Measurements from ENCODE around the gene HS6ST1.
A peak's percentile ranks its signal among the peaks of the same experiment; 100 is the strongest.

HS6ST1 gene

GRCh38 chr2:128354161-128354560 is 35.5 kb upstream of the HS6ST1 start:
- intact Hi-C loops (cut with DNase I): no loop called here
- DNase-seq: peak in 4 of 42 donors; percentile 8 to 32 (median 15)

- peak in 1 of 42 donors; percentile 29 for DNase-seq
- intact Hi-C loops (cut with DNase I): no loop called here
Observed at GRCh38 chr2:128350736-128351135, 32.1 kb upstream of the HS6ST1 start.

GRCh38 chr2:128348701-128349100 is 30.0 kb upstream of the HS6ST1 start:
- DNase-seq: peak in 3 of 42 donors; percentile 8 to 32 (median 31)

DNA sequence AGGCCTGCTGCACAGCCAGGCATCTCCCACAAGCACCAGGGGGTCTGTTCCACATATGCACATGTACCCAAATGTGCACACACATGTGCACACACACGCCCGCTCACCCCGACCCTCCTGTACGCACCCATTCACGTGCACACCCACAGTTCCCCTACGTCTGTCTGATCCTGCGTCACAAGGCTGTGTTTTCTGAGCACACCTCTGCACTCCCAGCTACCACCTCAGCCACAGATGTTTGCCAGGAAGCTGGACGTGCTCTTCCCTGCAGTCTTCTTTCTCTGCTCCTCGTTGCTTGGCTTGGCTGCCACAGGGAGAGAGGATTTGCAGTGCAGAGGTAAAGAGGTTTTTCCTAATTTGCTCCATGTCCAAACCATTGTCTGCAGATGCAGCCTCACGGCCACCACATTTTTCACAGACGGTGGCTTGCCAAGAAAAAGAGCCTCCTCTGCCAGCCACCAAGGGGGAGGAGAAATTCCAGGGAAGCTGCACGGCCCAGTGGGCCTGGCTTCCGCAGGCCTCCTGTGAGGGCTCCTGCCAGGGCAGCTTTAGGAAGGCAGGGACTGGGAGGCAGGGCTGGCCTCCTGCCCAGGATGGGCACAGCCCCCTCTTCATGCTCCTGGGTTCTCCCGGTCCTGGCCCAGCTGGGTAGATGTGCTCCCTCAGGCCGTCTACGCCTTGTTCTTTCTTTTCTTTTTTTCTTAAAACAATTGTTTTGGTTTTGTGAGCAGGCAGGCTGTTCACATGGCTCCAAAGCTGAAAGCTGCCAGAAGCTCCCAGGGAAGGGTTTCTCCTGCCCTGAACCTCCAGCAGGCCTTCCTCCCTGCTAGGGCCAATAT is 29.3 kb upstream of the HS6ST1 start:
- intact Hi-C loops (cut with DNase I): no loop called here
- peak in 40 of 42 donors; percentile 14 to 78 (median 56) for DNase-seq

More at GRCh38 chr2:128348701-128349100, 30.0 kb upstream of the HS6ST1 start:
- intact Hi-C loops (cut with DNase I): no loop called here

DNA sequence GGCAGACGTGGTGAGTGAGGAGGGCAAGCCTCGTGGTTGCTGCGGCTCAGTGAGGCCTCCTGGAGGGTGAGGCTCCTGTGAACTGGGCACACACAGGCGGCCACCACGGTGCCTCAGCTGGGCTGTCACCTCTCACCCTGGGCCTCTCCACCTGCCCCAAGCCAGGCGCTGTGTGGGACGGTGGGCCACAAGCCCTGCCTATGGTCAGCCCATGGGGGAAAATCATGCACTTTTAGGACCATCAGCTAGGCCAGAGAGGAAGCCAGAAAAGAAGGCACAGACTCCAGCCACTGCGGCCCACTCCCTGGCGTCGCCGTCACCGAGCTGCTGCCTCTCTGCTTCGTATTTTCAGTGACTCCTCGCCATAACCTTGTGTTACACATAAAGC is 28.5 kb upstream of the HS6ST1 start:
- DNase-seq: peak in 3 of 42 donors; percentile 15 to 31 (median 27)
- intact Hi-C loops (cut with DNase I): no loop called here

DNA sequence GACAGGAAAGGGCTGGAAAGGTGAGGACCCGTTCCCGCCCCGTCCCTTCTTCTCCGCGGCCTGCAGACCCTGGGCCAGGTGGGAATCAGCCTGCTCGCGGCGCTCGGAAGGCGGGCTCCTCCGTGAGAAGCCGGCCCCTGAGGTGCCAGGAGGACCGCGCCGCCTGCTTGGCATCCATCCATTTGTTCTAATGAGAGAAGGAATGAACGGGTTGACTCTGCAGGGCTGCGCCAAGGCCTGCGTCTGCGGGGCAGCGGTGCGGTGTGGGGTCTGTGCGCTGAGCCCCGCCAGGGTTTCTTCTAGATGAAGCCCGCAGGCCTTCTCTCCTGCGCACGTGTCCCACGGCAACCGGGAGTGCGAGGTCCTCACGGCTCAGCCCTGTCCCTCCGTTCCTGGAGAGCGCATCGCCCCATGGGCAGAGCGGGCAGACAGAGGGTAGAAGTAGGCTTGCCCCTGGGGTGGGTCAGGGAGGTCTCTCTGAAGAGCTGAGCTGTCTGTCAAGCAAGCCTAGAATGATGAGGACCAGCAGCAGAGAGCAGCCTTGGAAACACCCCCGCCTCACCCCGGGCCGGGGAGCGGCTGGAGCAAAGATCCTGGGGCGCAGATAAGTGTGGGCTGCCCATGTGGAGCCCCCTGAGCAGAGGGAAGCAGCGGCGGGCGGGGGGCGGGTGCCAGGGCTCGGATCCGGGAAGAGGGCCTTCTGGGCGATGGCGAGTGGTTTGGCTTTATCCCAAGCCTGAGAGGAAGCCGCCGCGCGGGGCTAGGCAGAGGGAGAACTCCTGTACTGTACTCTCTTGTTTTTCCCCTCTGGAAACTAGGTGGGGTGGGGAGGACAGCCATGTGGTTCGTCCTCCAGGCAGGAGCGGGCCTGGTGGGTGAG is 27.9 kb upstream of the HS6ST1 start:
- peak in 3 of 42 donors; percentile 9 to 35 (median 25) for DNase-seq
- intact Hi-C loops (cut with DNase I): no loop called here

DNA sequence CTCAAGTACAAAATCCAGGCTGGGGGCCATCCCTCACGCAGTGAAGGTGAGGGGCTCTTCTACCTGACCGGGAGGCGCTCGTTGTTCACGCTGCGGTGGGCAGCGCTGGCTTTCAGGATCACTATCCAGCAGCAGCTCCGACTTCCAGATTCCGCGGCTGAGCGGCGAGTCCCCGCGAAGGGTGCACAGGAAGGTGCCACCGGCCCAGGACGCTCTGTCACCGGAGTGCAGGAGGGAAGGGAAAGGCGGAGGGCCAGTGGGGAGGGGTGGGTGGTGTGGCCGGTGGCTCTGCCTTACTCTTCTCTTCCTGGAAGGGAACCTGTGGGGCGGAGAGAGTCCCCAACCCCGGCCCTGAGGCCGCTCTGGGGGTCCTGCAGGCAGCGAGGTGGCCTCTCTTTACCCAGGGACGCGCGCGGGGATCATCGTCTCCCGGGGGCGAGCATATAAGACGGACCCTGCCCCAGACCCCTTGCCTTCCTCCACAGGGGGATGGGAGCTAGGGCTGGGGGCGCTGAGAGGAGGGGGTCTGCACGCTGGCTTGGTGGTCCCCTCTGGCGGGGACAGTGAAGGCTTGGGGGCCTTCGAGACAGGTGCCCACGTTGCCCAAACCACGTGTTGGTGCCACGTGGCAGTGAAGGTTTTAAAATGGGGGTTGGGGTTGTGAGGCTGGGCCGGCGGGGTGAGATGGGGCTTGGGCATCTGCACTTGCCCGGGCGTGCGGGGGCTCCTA is 26.9 kb upstream of the HS6ST1 start:
- DNase-seq: peak in 2 of 42 donors; percentile 12 to 25
- intact Hi-C loops (cut with DNase I): no loop called here

- DNase-seq: peak in 1 of 42 donors; percentile 14
- intact Hi-C loops (cut with DNase I): no loop called here
Observed at GRCh38 chr2:128344101-128344500, 25.4 kb upstream of the HS6ST1 start.

DNA sequence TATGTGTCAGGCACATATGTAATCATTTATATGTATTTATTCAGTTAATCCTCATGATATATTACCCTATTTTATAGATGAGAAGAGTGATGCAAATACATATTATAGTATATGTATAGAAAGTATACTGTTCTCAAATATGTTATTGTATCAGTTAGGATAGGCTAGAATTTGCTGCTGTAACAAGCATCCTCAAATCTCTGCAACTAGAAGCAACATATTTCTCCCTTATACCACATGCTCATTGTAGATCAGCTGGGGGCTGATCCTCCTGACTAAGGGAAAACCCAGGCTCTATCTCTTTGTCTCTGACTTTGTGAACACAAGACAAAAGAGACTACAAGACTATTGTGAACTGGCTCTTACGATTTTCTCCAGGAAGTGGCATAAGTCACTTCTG is 24.8 kb upstream of the HS6ST1 start:
- DNase-seq: no peak
- intact Hi-C loops (cut with DNase I): no loop called here

GRCh38 chr2:128342550-128342949 is 23.9 kb upstream of the HS6ST1 start:
- intact Hi-C loops (cut with DNase I): no loop called here
- DNase-seq: peak in 1 of 42 donors; percentile 24

DNA sequence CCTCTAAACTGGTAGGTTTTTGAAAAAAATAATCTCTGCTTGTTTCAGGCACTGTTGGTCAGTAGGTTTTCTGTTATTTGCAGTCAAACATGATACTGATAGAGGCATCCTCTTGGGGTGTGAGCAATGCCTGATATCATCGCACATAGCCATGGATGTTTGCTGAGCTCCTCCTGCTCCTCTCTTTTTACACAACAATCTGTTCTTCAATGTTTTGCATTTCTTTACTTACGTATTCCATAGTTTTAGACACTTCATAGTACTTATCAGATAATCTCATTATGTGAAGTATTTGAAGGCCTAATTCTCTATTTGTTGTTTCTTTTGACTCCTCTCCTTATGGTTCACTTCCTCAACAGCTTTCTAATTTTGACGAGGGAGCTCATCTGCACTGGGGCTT is 23.0 kb upstream of the HS6ST1 start:
- no peak for DNase-seq
- intact Hi-C loops (cut with DNase I): no loop called here

- intact Hi-C loops (cut with DNase I): no loop called here
- no peak for DNase-seq
Observed at GRCh38 chr2:128332091-128332634, 13.5 kb upstream of the HS6ST1 start.

- intact Hi-C loops (cut with DNase I): no loop called here
- DNase-seq: no peak
Observed at GRCh38 chr2:128330583-128330982, 11.9 kb upstream of the HS6ST1 start.

DNA sequence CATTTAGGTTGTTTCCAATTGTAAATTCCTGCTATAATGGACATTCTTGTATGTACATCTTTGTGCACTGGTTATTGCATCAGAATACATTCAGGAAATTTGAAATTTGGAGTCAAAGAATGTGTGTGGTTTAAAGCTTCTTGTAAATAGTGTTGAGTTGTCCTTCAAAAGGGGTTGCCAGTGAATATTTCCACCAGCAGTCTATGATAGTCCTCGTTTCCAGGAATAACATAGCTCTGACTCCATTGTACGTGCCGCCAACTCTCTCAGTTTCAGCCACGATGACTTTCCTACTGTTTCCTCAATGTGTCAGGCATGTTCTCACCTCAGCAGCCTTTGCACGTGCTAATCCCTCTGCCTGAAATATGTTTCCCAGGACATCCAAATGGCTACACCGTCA is 10.9 kb upstream of the HS6ST1 start:
- intact Hi-C loops (cut with DNase I): no loop called here

GRCh38 chr2:128327180-128327964 is 8.7 kb upstream of the HS6ST1 start:
- peak in 8 of 42 donors; percentile 3 to 41 (median 28) for DNase-seq
- intact Hi-C loops (cut with DNase I): no loop called here

More for the DNA sequence above, 10.9 kb upstream of the HS6ST1 start:
- DNase-seq: no peak

DNA sequence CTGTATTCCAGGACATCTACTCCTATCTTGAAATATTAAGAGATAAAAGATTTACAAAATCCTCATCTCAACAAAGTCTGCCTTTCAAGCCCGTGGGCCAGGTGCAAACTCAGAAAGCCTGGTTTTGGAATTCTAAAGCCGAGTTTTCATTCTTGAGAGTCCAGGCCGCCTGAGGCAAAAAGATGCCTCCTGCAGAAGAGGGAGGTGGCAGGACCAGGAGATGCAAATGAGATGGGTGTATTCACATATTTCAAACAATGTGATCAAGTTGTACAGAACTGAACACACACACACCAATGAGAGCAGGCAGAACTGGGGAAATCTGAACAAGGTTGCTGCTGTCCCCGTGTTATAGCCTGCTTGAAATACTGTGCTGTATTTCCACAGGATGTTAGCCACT is 7.7 kb upstream of the HS6ST1 start:
- intact Hi-C loops (cut with DNase I): no loop called here
- DNase-seq: peak in 1 of 42 donors; percentile 31

DNA sequence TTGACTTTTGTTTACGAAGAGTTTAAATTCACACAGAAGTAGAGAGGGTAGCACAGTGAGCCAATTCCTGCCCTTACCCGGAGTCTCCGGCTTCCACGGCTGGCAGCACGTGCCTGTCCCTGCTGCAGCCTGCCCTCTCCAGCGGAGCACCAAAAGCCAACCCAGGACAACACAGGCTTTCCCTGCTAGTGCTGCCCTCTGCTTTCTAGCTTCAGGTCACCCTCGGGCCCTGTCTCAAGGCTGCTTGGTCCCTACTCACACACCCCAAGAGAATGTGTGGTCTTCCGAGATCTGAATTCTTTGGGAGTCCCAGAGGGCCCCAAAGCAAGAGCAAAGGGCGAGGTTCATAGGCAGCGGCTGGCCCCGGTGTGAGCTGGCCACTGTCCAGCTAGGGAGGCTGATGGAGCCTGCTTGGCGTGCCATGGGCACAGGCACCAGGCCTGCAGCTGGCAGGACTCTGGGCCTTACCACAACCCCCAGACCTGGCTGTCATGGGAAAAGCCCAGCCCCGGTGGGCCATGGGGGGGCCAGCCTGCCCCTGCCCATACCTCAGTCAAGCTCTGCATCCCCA is 7.0 kb upstream of the HS6ST1 start:
- DNase-seq: peak in 15 of 42 donors; percentile 1 to 43 (median 20)
- intact Hi-C loops (cut with DNase I): no loop called here
